ENCODE data around the gene LRRC75A.

DNA sequence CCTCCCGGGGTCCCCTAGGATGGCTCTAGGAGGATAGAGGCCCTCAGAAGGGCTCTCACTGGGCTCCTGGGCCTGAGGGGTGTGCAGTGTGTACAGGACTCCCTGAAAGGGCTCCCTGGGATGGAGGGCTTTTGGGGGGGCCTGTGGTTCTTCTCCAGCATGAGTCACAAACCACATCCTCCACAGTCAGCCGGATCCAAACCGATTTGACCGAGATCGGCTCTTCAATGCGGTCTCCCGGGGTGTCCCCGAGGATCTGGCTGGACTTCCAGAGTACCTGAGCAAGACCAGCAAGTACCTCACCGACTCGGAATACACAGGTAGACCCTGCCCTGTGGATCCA lies 72.1 kb downstream of the LRRC75A start:
- TF ChIP-seq, protein P1, sequence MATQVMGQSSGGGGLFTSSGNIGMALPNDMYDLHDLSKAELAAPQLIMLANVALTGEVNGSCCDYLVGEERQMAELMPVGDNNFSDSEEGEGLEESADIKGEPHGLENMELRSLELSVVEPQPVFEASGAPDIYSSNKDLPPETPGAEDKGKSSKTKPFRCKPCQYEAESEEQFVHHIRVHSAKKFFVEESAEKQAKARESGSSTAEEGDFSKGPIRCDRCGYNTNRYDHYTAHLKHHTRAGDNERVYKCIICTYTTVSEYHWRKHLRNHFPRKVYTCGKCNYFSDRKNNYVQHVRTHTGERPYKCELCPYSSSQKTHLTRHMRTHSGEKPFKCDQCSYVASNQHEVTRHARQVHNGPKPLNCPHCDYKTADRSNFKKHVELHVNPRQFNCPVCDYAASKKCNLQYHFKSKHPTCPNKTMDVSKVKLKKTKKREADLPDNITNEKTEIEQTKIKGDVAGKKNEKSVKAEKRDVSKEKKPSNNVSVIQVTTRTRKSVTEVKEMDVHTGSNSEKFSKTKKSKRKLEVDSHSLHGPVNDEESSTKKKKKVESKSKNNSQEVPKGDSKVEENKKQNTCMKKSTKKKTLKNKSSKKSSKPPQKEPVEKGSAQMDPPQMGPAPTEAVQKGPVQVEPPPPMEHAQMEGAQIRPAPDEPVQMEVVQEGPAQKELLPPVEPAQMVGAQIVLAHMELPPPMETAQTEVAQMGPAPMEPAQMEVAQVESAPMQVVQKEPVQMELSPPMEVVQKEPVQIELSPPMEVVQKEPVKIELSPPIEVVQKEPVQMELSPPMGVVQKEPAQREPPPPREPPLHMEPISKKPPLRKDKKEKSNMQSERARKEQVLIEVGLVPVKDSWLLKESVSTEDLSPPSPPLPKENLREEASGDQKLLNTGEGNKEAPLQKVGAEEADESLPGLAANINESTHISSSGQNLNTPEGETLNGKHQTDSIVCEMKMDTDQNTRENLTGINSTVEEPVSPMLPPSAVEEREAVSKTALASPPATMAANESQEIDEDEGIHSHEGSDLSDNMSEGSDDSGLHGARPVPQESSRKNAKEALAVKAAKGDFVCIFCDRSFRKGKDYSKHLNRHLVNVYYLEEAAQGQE (IDR thresholded peaks at IDR 0.05; ENCODE audit: insufficient read depth in 1 of 2, low read depth in 2 of 2, low read length in 1 of 2): no peak
- no peak for TF ChIP-seq CTCF (IDR thresholded peaks at IDR 0.05)

Data from Panc1 (cell line).